DMS114 treated with DMSO at 0.1 percent for 48 hours (cell line): ENCODE measurements around the gene ZNF737.
"Not testable (repeated sequence)": the region's sequence is repeated elsewhere in the genome, so short reads cannot be mapped to it uniquely, and the experiment has no call there.

Source experiments
- DNase-seq: peaks from one replicate; lab custom pipeline; 2025; ENCODE audit not compliant: unreplicated experiment; lab: John Stamatoyannopoulos, UW

Gene ZNF737

GRCh38 chr19:20565321-20566018, at the start of gene ZNF737:
TSS of gene ZNF737 (minus strand) at chr19:20565781. CDS start at chr19:20565640, 141 bp downstream.
- DNase-seq: peak; percentile 92

GRCh38 chr19:20614971-20615370, 49.4 kb upstream of the ZNF737 start:
- DNase-seq: not testable (repeated sequence)

- no peak for DNase-seq
Measured at GRCh38 chr19:20612711-20613316, 47.2 kb upstream of the ZNF737 start.

- DNase-seq: no peak
Measured at GRCh38 chr19:20611866-20612265, 46.3 kb upstream of the ZNF737 start.

- DNase-seq: no peak
Measured at GRCh38 chr19:20607943-20608342, 42.4 kb upstream of the ZNF737 start.

GRCh38 chr19:20558571-20558970, 7.0 kb downstream of the ZNF737 start:
- no peak for DNase-seq

GRCh38 chr19:20558011-20558410, 7.6 kb downstream of the ZNF737 start:
- no peak for DNase-seq

- not testable (repeated sequence) for DNase-seq
Measured at GRCh38 chr19:20544667-20545333, 20.8 kb downstream of the ZNF737 start.

- DNase-seq: not testable (repeated sequence)
Measured at GRCh38 chr19:20530303-20530702, 35.3 kb downstream of the ZNF737 start.

- no peak for DNase-seq
Measured at GRCh38 chr19:20513189-20513904, 52.2 kb downstream of the ZNF737 start.

GRCh38 chr19:20503476-20503875, 62.1 kb downstream of the ZNF737 start:
- DNase-seq: no peak
